Measurements from ENCODE around the gene CNIH4. TPM values are rescaled to one million over a fixed set of nuclear protein-coding genes. Genes with fewer than 3 reads are reported as not detected.

CNIH4 gene
- total and polyA plus RNA-seq, 2 experiments from 2014 or later = 53.5 to 194 TPM

- TF ChIP-seq, protein P1, sequence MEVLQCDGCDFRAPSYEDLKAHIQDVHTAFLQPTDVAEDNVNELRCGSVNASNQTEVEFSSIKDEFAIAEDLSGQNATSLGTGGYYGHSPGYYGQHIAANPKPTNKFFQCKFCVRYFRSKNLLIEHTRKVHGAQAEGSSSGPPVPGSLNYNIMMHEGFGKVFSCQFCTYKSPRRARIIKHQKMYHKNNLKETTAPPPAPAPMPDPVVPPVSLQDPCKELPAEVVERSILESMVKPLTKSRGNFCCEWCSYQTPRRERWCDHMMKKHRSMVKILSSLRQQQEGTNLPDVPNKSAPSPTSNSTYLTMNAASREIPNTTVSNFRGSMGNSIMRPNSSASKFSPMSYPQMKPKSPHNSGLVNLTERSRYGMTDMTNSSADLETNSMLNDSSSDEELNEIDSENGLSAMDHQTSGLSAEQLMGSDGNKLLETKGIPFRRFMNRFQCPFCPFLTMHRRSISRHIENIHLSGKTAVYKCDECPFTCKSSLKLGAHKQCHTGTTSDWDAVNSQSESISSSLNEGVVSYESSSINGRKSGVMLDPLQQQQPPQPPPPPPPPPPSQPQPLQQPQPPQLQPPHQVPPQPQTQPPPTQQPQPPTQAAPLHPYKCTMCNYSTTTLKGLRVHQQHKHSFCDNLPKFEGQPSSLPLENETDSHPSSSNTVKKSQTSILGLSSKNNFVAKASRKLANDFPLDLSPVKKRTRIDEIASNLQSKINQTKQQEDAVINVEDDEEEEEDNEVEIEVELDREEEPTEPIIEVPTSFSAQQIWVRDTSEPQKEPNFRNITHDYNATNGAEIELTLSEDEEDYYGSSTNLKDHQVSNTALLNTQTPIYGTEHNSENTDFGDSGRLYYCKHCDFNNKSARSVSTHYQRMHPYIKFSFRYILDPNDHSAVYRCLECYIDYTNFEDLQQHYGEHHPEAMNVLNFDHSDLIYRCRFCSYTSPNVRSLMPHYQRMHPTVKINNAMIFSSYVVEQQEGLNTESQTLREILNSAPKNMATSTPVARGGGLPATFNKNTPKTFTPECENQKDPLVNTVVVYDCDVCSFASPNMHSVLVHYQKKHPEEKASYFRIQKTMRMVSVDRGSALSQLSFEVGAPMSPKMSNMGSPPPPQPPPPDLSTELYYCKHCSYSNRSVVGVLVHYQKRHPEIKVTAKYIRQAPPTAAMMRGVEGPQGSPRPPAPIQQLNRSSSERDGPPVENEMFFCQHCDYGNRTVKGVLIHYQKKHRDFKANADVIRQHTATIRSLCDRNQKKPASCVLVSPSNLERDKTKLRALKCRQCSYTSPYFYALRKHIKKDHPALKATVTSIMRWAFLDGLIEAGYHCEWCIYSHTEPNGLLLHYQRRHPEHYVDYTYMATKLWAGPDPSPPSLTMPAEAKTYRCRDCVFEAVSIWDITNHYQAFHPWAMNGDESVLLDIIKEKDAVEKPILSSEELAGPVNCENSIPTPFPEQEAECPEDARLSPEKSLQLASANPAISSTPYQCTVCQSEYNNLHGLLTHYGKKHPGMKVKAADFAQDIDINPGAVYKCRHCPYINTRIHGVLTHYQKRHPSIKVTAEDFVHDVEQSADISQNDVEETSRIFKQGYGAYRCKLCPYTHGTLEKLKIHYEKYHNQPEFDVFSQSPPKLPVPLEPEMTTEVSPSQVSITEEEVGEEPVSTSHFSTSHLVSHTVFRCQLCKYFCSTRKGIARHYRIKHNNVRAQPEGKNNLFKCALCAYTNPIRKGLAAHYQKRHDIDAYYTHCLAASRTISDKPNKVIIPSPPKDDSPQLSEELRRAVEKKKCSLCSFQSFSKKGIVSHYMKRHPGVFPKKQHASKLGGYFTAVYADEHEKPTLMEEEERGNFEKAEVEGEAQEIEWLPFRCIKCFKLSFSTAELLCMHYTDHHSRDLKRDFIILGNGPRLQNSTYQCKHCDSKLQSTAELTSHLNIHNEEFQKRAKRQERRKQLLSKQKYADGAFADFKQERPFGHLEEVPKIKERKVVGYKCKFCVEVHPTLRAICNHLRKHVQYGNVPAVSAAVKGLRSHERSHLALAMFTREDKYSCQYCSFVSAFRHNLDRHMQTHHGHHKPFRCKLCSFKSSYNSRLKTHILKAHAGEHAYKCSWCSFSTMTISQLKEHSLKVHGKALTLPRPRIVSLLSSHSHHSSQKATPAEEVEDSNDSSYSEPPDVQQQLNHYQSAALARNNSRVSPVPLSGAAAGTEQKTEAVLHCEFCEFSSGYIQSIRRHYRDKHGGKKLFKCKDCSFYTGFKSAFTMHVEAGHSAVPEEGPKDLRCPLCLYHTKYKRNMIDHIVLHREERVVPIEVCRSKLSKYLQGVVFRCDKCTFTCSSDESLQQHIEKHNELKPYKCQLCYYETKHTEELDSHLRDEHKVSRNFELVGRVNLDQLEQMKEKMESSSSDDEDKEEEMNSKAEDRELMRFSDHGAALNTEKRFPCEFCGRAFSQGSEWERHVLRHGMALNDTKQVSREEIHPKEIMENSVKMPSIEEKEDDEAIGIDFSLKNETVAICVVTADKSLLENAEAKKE (CRISPR knock-in tag; IDR thresholded peaks at IDR 0.05) = no peak
Observed at GRCh38 chr1:224333939-224334786, 22.5 kb upstream of the CNIH4 start (continued).

- DNase-seq (ENCODE audit: low spot score) (peak; percentile 30), ATAC-seq (no peak)
- no peak overlapping the region for H3K4me3 Mint-ChIP-seq
- Histone ChIP-seq H3K27ac (ENCODE audit: low read depth) (peak overlapping the region; percentile 95; the same call in 1 of the 2 replicates), H3K4me1 (ENCODE audit: insufficient read depth) (peaks cover 12% of the 10 kb centered on the region), H3K79me2 (replicated peaks; ENCODE audit: insufficient read depth) (no peaks in the 10 kb centered on the region), H3F3A (replicated peaks; ENCODE audit: low read depth) (peaks cover 10% of the 10 kb centered on the region), H3K4me3 (no peak overlapping the region), H4K20me1 (replicated peaks; ENCODE audit: insufficient read depth) (no peaks in the 10 kb centered on the region), H2AFZ (peak overlapping the region; percentile 77), H3K9me2 (ENCODE audit: insufficient read depth) (no peaks in the 10 kb centered on the region), H3K36me3 (ENCODE audit: insufficient read depth) (peaks cover 11% of the 10 kb centered on the region; the same call in 1 of the 2 replicates), H3K27me3 (ENCODE audit: insufficient read depth) (no peaks in the 10 kb centered on the region), H3K4me2 (no peak overlapping the region)
- H3K36me3 Mint-ChIP-seq (ENCODE audit: low read depth) = peaks cover 20% of the 10 kb centered on the region
- peaks cover 21% of the 10 kb centered on the region for H3K4me1 Mint-ChIP-seq
- peaks cover 7% of the 10 kb centered on the region for H3K27me3 Mint-ChIP-seq (ENCODE audit: insufficient read depth, low read depth, poor library complexity)
- H3K27ac Mint-ChIP-seq = no peak overlapping the region
- H3K9me3 Mint-ChIP-seq = peaks cover 24% of the 10 kb centered on the region
- TF ChIP-seq NANOG (IDR thresholded peaks at IDR 0.05; ENCODE audit: borderline replicate concordance) = no peak
- TF ChIP-seq STAT1 (IDR thresholded peaks at IDR 0.05; ENCODE audit: unreplicated experiment) = no peak
- TF ChIP-seq, protein P2, sequence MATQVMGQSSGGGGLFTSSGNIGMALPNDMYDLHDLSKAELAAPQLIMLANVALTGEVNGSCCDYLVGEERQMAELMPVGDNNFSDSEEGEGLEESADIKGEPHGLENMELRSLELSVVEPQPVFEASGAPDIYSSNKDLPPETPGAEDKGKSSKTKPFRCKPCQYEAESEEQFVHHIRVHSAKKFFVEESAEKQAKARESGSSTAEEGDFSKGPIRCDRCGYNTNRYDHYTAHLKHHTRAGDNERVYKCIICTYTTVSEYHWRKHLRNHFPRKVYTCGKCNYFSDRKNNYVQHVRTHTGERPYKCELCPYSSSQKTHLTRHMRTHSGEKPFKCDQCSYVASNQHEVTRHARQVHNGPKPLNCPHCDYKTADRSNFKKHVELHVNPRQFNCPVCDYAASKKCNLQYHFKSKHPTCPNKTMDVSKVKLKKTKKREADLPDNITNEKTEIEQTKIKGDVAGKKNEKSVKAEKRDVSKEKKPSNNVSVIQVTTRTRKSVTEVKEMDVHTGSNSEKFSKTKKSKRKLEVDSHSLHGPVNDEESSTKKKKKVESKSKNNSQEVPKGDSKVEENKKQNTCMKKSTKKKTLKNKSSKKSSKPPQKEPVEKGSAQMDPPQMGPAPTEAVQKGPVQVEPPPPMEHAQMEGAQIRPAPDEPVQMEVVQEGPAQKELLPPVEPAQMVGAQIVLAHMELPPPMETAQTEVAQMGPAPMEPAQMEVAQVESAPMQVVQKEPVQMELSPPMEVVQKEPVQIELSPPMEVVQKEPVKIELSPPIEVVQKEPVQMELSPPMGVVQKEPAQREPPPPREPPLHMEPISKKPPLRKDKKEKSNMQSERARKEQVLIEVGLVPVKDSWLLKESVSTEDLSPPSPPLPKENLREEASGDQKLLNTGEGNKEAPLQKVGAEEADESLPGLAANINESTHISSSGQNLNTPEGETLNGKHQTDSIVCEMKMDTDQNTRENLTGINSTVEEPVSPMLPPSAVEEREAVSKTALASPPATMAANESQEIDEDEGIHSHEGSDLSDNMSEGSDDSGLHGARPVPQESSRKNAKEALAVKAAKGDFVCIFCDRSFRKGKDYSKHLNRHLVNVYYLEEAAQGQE (IDR thresholded peaks at IDR 0.05; ENCODE audit: unreplicated experiment) = no peak
- TF ChIP-seq ZNF331 (CRISPR knock-in tag; IDR thresholded peaks at IDR 0.05; ENCODE audit: low read depth) = no peak
- no peak for TF ChIP-seq ZNF114 (CRISPR knock-in tag; IDR thresholded peaks at IDR 0.05)
Observed at GRCh38 chr1:224338150-224338838, 18.4 kb upstream of the CNIH4 start.
